Sigmoid colon (tissue), 7 donors: ENCODE data around the gene ST7L. TPM values are rescaled to one million over a fixed set of nuclear protein-coding genes. Genes with fewer than 3 reads are reported as not detected.

ENCODE experiments used
- DNase-seq: peaks from one replicate; pipeline ENCODE4 v3.0.0-alpha.2; 2019
- H3K27ac ChIP-seq, 4 donors: fragments of 200-600 bp; sonication (generic); one replicate each; pipeline ENCODE4 v1.5.1; 2016 to 2019; ENCODE audit warnings: mild to moderate bottlenecking in 1 of 4
- H3K27me3 ChIP-seq, 3 donors: fragments of 200-600 bp; sonication (generic); one replicate each; pipeline ENCODE4 v1.5.1; 2019; ENCODE audit warnings: mild to moderate bottlenecking in 1 of 3
- H3K36me3 ChIP-seq, 4 donors: fragments of 200-600 bp; sonication (generic); one replicate each; pipeline ENCODE4 v1.5.1; 2016 to 2019
- H3K4me1 ChIP-seq, 4 donors: fragments of 200-600 bp; sonication (generic); one replicate each; pipeline ENCODE4 v1.5.1; 2017 to 2019
- H3K4me3 ChIP-seq, 4 donors: fragments of 200-600 bp; sonication (generic); one replicate each; pipeline ENCODE4 v1.5.1; 2017 to 2019; ENCODE audit warnings: mild to moderate bottlenecking in 2 of 4, moderate library complexity in 1 of 4
- H3K9me3 ChIP-seq, 4 donors: fragments of 200-600 bp in 3 of 4; sonication (generic) in 3 of 4; one replicate each; pipeline versions ENCODE4 v1.5.1 to v1.6.1; 2013 to 2019
- CTCF ChIP-seq, 4 experiments: fragments of 450-650 bp in 3 of 4; fragments of 200-600 bp in 1 of 4; IDR thresholded peaks; one replicate each; pipeline ENCODE4 v1.5.1; 2016 to 2019; ENCODE audit warnings: antibody characterized with exemption in 4 of 4, mild to moderate bottlenecking in 3 of 4, moderate library complexity in 2 of 4
- EP300 ChIP-seq, 4 donors: sonication (generic); formaldehyde crosslinking; IDR thresholded peaks; one replicate each; pipeline ENCODE4 v1.6.1; 2017; ENCODE audit warnings: antibody characterized with exemption in 4 of 4
- POLR2A ChIP-seq, 2 donors: fragments of 450-650 bp; IDR thresholded peaks; one replicate each; pipeline ENCODE4 v1.6.1; 2016; ENCODE audit warnings: antibody characterized with exemption in 2 of 2, mild to moderate bottlenecking in 2 of 2, moderate library complexity in 2 of 2
- POLR2AphosphoS5 ChIP-seq, 4 donors: sonication (generic); formaldehyde crosslinking; IDR thresholded peaks; one replicate each; pipeline ENCODE4 v1.6.1; 2017; ENCODE audit warnings: antibody characterized with exemption in 4 of 4
- WGBS, 2 donors: extraction: QIAGEN DNeasy Blood & Tissue Kit; methylation state at CpG; one replicate each; pipeline ENCODE4 v1.1.7; 2013; 5-methylcytosine and 5-hydroxymethylcytosine counted together
- intact Hi-C: fragments of 100-400 bp; cut with DNase I; formaldehyde crosslinking; loops from one replicate; pipeline ENCODE4 v1.15.1; 2023
- polyA plus RNA-seq, 3 donors: library from polyadenylated mRNA; stranded (reverse); fragments of 200-250 nt; gene quantifications; one replicate each; pipeline ENCODE4 v1.2.3, GENCODE V29; 2013
- total RNA-seq, 4 donors: library from RNA; depleted of rRNA; stranded (reverse); fragments of >200 nt; gene quantifications; one replicate each; pipeline ENCODE4 v1.1.0, GENCODE V29; 2016
- donor health status: healthy with polysubstance abuse.
- donor health status: Bipolar disorder and iron deficiency.
- donor health status: healthy.

The ST7L gene
- total and polyA plus RNA-seq, 7 donors = 1.8 to 68.0 (median 22.7) TPM

GRCh38 chr1:112603541-112603940 lies 15.4 kb downstream of the ST7L start:
- no peak overlapping the region for H3K27ac ChIP-seq
- no peaks in the 10 kb centered on the region for H3K9me3 ChIP-seq
- no peaks in the 10 kb centered on the region for H3K27me3 ChIP-seq
- H3K4me1 ChIP-seq = no peaks in the 10 kb centered on the region
- H3K36me3 ChIP-seq = peaks cover 0 to 88% (median 19%) of the 10 kb centered on the region in 4 donors
- WGBS, 2 donors = 96 to 98% methylated on average over 1 of the region's 1 CpG
- H3K4me3 ChIP-seq = no peak overlapping the region
- intact Hi-C loops = no loop called here
- no peak for DNase-seq
- TF ChIP-seq CTCF (IDR thresholded peaks at IDR 0.05) = no peak
- TF ChIP-seq EP300 (IDR thresholded peaks at IDR 0.05) = no peak
- TF ChIP-seq POLR2AphosphoS5 (IDR thresholded peaks at IDR 0.05) = no peak
- TF ChIP-seq POLR2A (IDR thresholded peaks at IDR 0.05) = no peak

- TF ChIP-seq EP300 (IDR thresholded peaks at IDR 0.05) = no peak
- no peak for TF ChIP-seq POLR2AphosphoS5 (IDR thresholded peaks at IDR 0.05)
- TF ChIP-seq CTCF (IDR thresholded peaks at IDR 0.05) = no peak
- TF ChIP-seq POLR2A (IDR thresholded peaks at IDR 0.05) = no peak
- Histone ChIP-seq H3K4me1 (no peaks in the 10 kb centered on the region), H3K27me3 (no peaks in the 10 kb centered on the region), H3K27ac (no peak overlapping the region), H3K4me3 (no peak overlapping the region), H3K36me3 (peaks cover 0 to 86% (median 20%) of the 10 kb centered on the region in 4 donors), H3K9me3 (no peaks in the 10 kb centered on the region)
- WGBS, 2 donors = 93 to 96% methylated on average over 2 of the region's 2 CpGs
- intact Hi-C loops = no loop called here
- DNase-seq = no peak
Measured at GRCh38 chr1:112603012-112603411, 15.9 kb downstream of the ST7L start.

- TF ChIP-seq POLR2A (IDR thresholded peaks at IDR 0.05) (no peak), EP300 (IDR thresholded peaks at IDR 0.05) (no peak), CTCF (IDR thresholded peaks at IDR 0.05) (no peak), POLR2AphosphoS5 (IDR thresholded peaks at IDR 0.05) (no peak)
- Histone ChIP-seq H3K4me1 (no peaks in the 10 kb centered on the region), H3K27ac (no peak overlapping the region), H3K36me3 (peaks cover 6 to 88% (median 16%) of the 10 kb centered on the region in 4 donors), H3K9me3 (no peaks in the 10 kb centered on the region), H3K4me3 (no peak overlapping the region), H3K27me3 (no peaks in the 10 kb centered on the region)
- DNase-seq = no peak
- intact Hi-C loops = no loop called here
- WGBS, 2 donors = 95 to 98% methylated on average over 4 of the region's 4 CpGs
Measured at GRCh38 chr1:112599477-112599876, 19.5 kb downstream of the ST7L start.

GRCh38 chr1:112594208-112594876 lies 24.6 kb downstream of the ST7L start:
- Histone ChIP-seq H3K36me3 (peaks cover 6 to 80% (median 20%) of the 10 kb centered on the region in 4 donors), H3K4me1 (no peaks in the 10 kb centered on the region), H3K4me3 (no peak overlapping the region), H3K27me3 (no peaks in the 10 kb centered on the region), H3K9me3 (peaks cover 0 to 4% (median 0%) of the 10 kb centered on the region in 4 donors), H3K27ac (no peak overlapping the region)
- TF ChIP-seq POLR2AphosphoS5 (IDR thresholded peaks at IDR 0.05) = no peak
- TF ChIP-seq CTCF (IDR thresholded peaks at IDR 0.05) = no peak
- TF ChIP-seq EP300 (IDR thresholded peaks at IDR 0.05) = no peak
- TF ChIP-seq POLR2A (IDR thresholded peaks at IDR 0.05) = no peak
- intact Hi-C loops = no loop called here
- no peak for DNase-seq
- WGBS, 2 donors = 57 to 70% methylated on average over 3 of the region's 3 CpGs

- TF ChIP-seq CTCF (IDR thresholded peaks at IDR 0.05) = no peak
- TF ChIP-seq POLR2A (IDR thresholded peaks at IDR 0.05) = no peak
- TF ChIP-seq EP300 (IDR thresholded peaks at IDR 0.05) = no peak
- no peak for TF ChIP-seq POLR2AphosphoS5 (IDR thresholded peaks at IDR 0.05)
- intact Hi-C loops = no loop called here
- peaks cover 0 to 60% (median 9%) of the 10 kb centered on the region in 4 donors for H3K36me3 ChIP-seq
- no peaks in the 10 kb centered on the region for H3K27me3 ChIP-seq
- no peak overlapping the region for H3K4me3 ChIP-seq
- H3K4me1 ChIP-seq = no peaks in the 10 kb centered on the region
- peaks cover 0 to 4% (median 0%) of the 10 kb centered on the region in 4 donors for H3K9me3 ChIP-seq
- 95 to 99% methylated on average over 1 of the region's 1 CpG for WGBS, 2 donors
- no peak for DNase-seq
- H3K27ac ChIP-seq = no peak overlapping the region
Measured at GRCh38 chr1:112589766-112590165, 29.2 kb downstream of the ST7L start.
